ENCODE measurements around the gene SYNGR3.

- TF ChIP-seq BHLHE40 (IDR thresholded peaks at IDR 0.05; ENCODE audit: borderline replicate concordance): no peak
- TF ChIP-seq ZNF384 (IDR thresholded peaks at IDR 0.05): no peak
- TF ChIP-seq TARDBP (IDR thresholded peaks at IDR 0.05): no peak
- no peak for TF ChIP-seq FOXA1 (IDR thresholded peaks at IDR 0.05)
- no peak for TF ChIP-seq ELF4 (IDR thresholded peaks at IDR 0.05)
- no peak for TF ChIP-seq ARNT (IDR thresholded peaks at IDR 0.05)
- no peak for TF ChIP-seq FOXK2 (IDR thresholded peaks at IDR 0.05)
- TF ChIP-seq CTBP1 (IDR thresholded peaks at IDR 0.05; ENCODE audit: borderline replicate concordance): no peak
- TF ChIP-seq L3MBTL2 (conservative IDR thresholded peaks at IDR 0.05): no peak
- TF ChIP-seq FOXM1 (IDR thresholded peaks at IDR 0.05; ENCODE audit: borderline replicate concordance): no peak
- no peak for TF ChIP-seq SP1 (IDR thresholded peaks at IDR 0.05)
- no peak for TF ChIP-seq SUZ12 (IDR thresholded peaks at IDR 0.05)
Observed at GRCh38 chr16:1965396-1966001, 24.3 kb upstream of the SYNGR3 start.

Measured in HEK293T (cell line).